Neural cell (in vitro differentiated cells): ENCODE measurements around the gene ROR1. TPM values are rescaled to one million over a fixed set of nuclear protein-coding genes. Genes with fewer than 3 reads are reported as not detected.

Experiments used
- H2AFZ ChIP-seq: fragments of 200-600, 300-800 bp; sonication (generic), shearing (Covaris generic); 2 replicates; pipeline ENCODE4 v1.6.0; 2014; ENCODE audit warnings: low read depth, mild to moderate bottlenecking, antibody characterized with exemption, low read length, moderate library complexity
- H3F3A ChIP-seq: fragments of 200-600 bp; shearing (Covaris generic); 2 replicates; pipeline ENCODE4 v1.6.1; 2016; ENCODE audit warnings: mild to moderate bottlenecking, moderate library complexity, mixed read lengths, antibody characterized with exemption, low read length; ENCODE audit not compliant: insufficient read depth, poor library complexity, severe bottlenecking
- H3K27ac ChIP-seq: fragments of 200-600, 300-800 bp; sonication (generic), shearing (Covaris generic); 2 replicates; pipeline ENCODE4 v1.5.1; 2014; ENCODE audit warnings: mild to moderate bottlenecking, low read length, moderate library complexity
- H3K27me3 ChIP-seq: fragments of 300-800, 200-600 bp; sonication (generic), shearing (Covaris generic); 2 replicates; pipeline ENCODE4 v1.6.0; 2014; ENCODE audit warnings: mild to moderate bottlenecking, low read depth, low read length, moderate library complexity; ENCODE audit not compliant: insufficient read depth
- H3K36me3 ChIP-seq: fragments of 300-800, 200-600 bp; sonication (generic), shearing (Covaris generic); 2 replicates; pipeline ENCODE4 v1.5.1; 2014; ENCODE audit warnings: mild to moderate bottlenecking, antibody characterized with exemption, low read length, moderate library complexity; ENCODE audit not compliant: insufficient read depth
- H3K4me2 ChIP-seq: fragments of 300-800, 200-600 bp; sonication (generic), shearing (Covaris generic); 2 replicates; pipeline ENCODE4 v1.6.0; 2014; ENCODE audit warnings: mild to moderate bottlenecking, low read length
- H3K4me3 ChIP-seq: fragments of 300-800, 200-600 bp; sonication (generic), shearing (Covaris generic); 2 replicates; pipeline ENCODE4 v1.5.1; 2014; ENCODE audit warnings: mild to moderate bottlenecking, low read length, moderate library complexity
- H3K79me2 ChIP-seq: fragments of 200-600 bp; shearing (Covaris generic); replicated peaks from 2 replicates; pipeline ENCODE4 v1.6.0; 2014; ENCODE audit warnings: mild to moderate bottlenecking, low read length, moderate library complexity; ENCODE audit not compliant: insufficient read depth
- H3K9ac ChIP-seq: fragments of 300-800, 200-600 bp; sonication (generic), shearing (Covaris generic); 2 replicates; pipeline ENCODE4 v1.6.1; 2016; ENCODE audit warnings: mild to moderate bottlenecking, low read length, mixed read lengths
- H3K9me2 ChIP-seq: fragments of 200-600 bp; shearing (Covaris generic); 2 replicates; pipeline ENCODE4 v1.6.1; 2016; ENCODE audit warnings: mild to moderate bottlenecking, low read length, mixed read lengths; ENCODE audit not compliant: insufficient read depth
- H3K9me3 ChIP-seq: fragments of 200-600, 300-800 bp; sonication (generic), shearing (Covaris generic); 2 replicates; pipeline ENCODE4 v1.6.1; 2016; ENCODE audit warnings: mild to moderate bottlenecking, mixed run types, low read length, moderate library complexity, mixed read lengths
- H4K20me1 ChIP-seq: fragments of 200-600 bp; shearing (Covaris generic); 2 replicates; pipeline ENCODE4 v1.6.1; 2016; ENCODE audit warnings: mild to moderate bottlenecking, mixed run types; ENCODE audit not compliant: insufficient read depth
- EP300 ChIP-seq: fragments of 450-650 bp; conservative IDR thresholded peaks from 2 replicates; pipeline ENCODE4 v1.6.1; 2014; ENCODE audit warnings: antibody characterized with exemption, mild to moderate bottlenecking, moderate library complexity; ENCODE audit not compliant: poor library complexity, severe bottlenecking
- EZH2 ChIP-seq: fragments of 200-600, 300-800 bp; shearing (Covaris generic), sonication (generic); IDR thresholded peaks from 2 replicates; pipeline ENCODE4 v1.6.1; 2014; ENCODE audit warnings: antibody characterized with exemption, low read length, borderline replicate concordance, mild to moderate bottlenecking; ENCODE audit not compliant: insufficient read depth, poor library complexity, severe bottlenecking
- MXI1 ChIP-seq: fragments of 450-650 bp; conservative IDR thresholded peaks from 2 replicates; pipeline ENCODE4 v1.6.1; 2014; ENCODE audit warnings: antibody characterized with exemption, mild to moderate bottlenecking; ENCODE audit not compliant: poor library complexity, severe bottlenecking
- POLR2AphosphoS5 ChIP-seq: IDR thresholded peaks from 2 replicates; pipeline ENCODE4 v1.6.1; 2012
- RAD21 ChIP-seq: fragments of 450-650 bp; conservative IDR thresholded peaks from 2 replicates; pipeline ENCODE4 v1.6.1; 2014; ENCODE audit warnings: antibody characterized with exemption, mild to moderate bottlenecking, moderate library complexity
- SMC3 ChIP-seq: fragments of 450-650 bp; conservative IDR thresholded peaks from 2 replicates; pipeline ENCODE4 v1.6.1; 2014; ENCODE audit warnings: antibody characterized with exemption, mild to moderate bottlenecking, moderate library complexity; ENCODE audit not compliant: poor library complexity
- TAF1 ChIP-seq: IDR thresholded peaks from 2 replicates; pipeline ENCODE4 v1.6.1; 2012; ENCODE audit warnings: low read depth
- polyA plus RNA-seq: library from polyadenylated mRNA; depleted of rRNA; stranded (reverse); fragments of >200 nt; gene quantifications from 2 replicates; pipeline ENCODE4 v1.2.3, GENCODE V29; 2014
- TF ChIP-seq, protein P1 (sequence below): IDR thresholded peaks from 2 replicates; pipeline ENCODE4 v1.6.1; 2012; ENCODE audit warnings: borderline replicate concordance
- TF ChIP-seq, protein P2 (sequence below): fragments of 450-650 bp; IDR thresholded peaks from 2 replicates; pipeline ENCODE4 v1.5.1; 2014; ENCODE audit warnings: antibody characterized with exemption, mild to moderate bottlenecking, moderate library complexity; ENCODE audit not compliant: poor library complexity, severe bottlenecking

ROR1 gene
- polyA plus RNA-seq, 1 donor from 2014 or later, result 0.27 TPM

DNA sequence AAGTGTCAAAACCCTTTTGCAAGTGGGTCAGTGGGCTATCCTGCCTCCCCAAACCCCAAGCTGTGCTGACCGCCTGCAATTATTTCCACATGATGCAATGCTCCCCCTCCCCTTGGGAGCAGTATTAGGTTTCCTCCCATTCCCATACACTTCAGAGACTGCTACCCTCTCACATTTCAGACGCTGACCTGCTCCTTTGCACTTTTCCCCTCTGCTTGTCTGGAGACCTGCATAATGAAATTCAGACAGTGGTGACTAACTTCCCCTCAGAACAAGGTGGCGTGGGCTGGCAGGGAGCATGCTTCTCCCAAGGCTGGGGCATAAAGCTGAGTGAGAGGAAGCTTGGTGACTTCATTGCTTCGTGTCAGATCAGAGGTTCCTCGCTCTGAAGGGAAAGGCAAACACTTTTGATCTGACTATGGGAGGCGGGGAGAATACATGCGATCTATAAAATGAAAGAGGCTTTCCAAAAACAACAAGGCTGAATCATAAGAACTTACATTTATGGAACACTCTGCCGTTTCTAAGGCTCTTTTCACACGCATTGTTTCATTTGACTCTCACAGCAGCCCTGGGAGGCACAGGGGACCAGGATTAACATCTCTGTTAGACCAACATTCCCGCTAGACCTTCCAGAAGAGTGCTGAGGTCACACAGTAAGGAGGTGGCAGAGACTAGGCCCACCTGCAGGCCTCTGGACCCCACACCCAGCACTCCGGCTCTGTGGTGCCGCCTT is 27.5 kb upstream of the ROR1 start:
- Histone ChIP-seq H3F3A (no peaks in the 10 kb centered on the region), H3K9me3 (no peaks in the 10 kb centered on the region), H3K9me2 (no peaks in the 10 kb centered on the region), H3K27me3 (no peaks in the 10 kb centered on the region), H3K27ac (no peak overlapping the region), H3K4me2 (no peak overlapping the region), H4K20me1 (no peaks in the 10 kb centered on the region), H2AFZ (no peak overlapping the region), H3K36me3 (no peaks in the 10 kb centered on the region), H3K4me3 (no peak overlapping the region), H3K79me2 (no peaks in the 10 kb centered on the region), H3K9ac (no peak overlapping the region)
- TF ChIP-seq TAF1, result no peak
- TF ChIP-seq MXI1, result no peak
- TF ChIP-seq EZH2, result no peak
- TF ChIP-seq SMC3, result no peak
- TF ChIP-seq EP300, result no peak
- TF ChIP-seq POLR2AphosphoS5, result no peak
- TF ChIP-seq, protein P1, sequence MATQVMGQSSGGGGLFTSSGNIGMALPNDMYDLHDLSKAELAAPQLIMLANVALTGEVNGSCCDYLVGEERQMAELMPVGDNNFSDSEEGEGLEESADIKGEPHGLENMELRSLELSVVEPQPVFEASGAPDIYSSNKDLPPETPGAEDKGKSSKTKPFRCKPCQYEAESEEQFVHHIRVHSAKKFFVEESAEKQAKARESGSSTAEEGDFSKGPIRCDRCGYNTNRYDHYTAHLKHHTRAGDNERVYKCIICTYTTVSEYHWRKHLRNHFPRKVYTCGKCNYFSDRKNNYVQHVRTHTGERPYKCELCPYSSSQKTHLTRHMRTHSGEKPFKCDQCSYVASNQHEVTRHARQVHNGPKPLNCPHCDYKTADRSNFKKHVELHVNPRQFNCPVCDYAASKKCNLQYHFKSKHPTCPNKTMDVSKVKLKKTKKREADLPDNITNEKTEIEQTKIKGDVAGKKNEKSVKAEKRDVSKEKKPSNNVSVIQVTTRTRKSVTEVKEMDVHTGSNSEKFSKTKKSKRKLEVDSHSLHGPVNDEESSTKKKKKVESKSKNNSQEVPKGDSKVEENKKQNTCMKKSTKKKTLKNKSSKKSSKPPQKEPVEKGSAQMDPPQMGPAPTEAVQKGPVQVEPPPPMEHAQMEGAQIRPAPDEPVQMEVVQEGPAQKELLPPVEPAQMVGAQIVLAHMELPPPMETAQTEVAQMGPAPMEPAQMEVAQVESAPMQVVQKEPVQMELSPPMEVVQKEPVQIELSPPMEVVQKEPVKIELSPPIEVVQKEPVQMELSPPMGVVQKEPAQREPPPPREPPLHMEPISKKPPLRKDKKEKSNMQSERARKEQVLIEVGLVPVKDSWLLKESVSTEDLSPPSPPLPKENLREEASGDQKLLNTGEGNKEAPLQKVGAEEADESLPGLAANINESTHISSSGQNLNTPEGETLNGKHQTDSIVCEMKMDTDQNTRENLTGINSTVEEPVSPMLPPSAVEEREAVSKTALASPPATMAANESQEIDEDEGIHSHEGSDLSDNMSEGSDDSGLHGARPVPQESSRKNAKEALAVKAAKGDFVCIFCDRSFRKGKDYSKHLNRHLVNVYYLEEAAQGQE, result no peak
- no peak for TF ChIP-seq RAD21
- TF ChIP-seq, protein P2, sequence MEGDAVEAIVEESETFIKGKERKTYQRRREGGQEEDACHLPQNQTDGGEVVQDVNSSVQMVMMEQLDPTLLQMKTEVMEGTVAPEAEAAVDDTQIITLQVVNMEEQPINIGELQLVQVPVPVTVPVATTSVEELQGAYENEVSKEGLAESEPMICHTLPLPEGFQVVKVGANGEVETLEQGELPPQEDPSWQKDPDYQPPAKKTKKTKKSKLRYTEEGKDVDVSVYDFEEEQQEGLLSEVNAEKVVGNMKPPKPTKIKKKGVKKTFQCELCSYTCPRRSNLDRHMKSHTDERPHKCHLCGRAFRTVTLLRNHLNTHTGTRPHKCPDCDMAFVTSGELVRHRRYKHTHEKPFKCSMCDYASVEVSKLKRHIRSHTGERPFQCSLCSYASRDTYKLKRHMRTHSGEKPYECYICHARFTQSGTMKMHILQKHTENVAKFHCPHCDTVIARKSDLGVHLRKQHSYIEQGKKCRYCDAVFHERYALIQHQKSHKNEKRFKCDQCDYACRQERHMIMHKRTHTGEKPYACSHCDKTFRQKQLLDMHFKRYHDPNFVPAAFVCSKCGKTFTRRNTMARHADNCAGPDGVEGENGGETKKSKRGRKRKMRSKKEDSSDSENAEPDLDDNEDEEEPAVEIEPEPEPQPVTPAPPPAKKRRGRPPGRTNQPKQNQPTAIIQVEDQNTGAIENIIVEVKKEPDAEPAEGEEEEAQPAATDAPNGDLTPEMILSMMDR, result no peak

DNA sequence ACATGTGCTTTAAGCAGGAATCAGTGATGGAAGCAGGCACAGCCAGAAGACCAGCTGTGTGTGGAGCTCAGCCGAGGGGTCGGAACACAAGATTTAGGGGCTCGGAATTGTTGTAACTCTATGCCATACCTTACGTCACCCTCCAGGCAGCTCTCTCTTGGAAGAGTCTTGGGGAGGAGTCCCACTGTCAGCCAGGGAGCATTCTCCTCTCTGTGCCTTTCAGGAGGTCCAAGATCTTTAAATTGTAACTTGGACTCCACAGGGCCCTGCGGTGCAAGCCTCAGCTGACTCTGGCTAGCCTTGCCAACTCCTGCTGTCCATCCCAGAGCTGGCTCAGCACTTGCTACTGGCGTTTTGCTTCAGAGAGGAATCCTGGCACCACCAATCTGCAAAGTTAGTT is 26.4 kb upstream of the ROR1 start:
- Histone ChIP-seq H3K79me2 (no peaks in the 10 kb centered on the region), H4K20me1 (no peaks in the 10 kb centered on the region), H3K27ac (no peak overlapping the region), H3K9ac (no peak overlapping the region), H3K4me3 (no peak overlapping the region), H3K4me2 (no peak overlapping the region), H3K36me3 (no peaks in the 10 kb centered on the region), H2AFZ (no peak overlapping the region), H3K27me3 (no peaks in the 10 kb centered on the region), H3K9me3 (no peaks in the 10 kb centered on the region), H3K9me2 (no peaks in the 10 kb centered on the region), H3F3A (no peaks in the 10 kb centered on the region)
- TF ChIP-seq, protein P2, result no peak
- TF ChIP-seq, protein P1, result no peak
- TF ChIP-seq MXI1 (no peak), EZH2 (no peak), SMC3 (no peak), EP300 (no peak), RAD21 (no peak), POLR2AphosphoS5 (no peak), TAF1 (no peak)
